ENCODE data around the gene CALY.
"Not testable (repeated sequence)": the region's sequence is repeated elsewhere in the genome, so short reads cannot be mapped to it uniquely, and the experiment has no call there.

The CALY gene, protein sequence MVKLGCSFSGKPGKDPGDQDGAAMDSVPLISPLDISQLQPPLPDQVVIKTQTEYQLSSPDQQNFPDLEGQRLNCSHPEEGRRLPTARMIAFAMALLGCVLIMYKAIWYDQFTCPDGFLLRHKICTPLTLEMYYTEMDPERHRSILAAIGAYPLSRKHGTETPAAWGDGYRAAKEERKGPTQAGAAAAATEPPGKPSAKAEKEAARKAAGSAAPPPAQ

GRCh38 chr10:133336577-133337369 lies at the start of gene CALY:
Gene CALY (minus strand): TSS chr10:133336896. CDS start chr10:133328989, 7,907 bp downstream.
- DNase-seq = peak; percentile 9

- no peak for DNase-seq
These were observed 48.5 kb upstream of the CALY start for GRCh38 chr10:133385214-133385613.

DNA sequence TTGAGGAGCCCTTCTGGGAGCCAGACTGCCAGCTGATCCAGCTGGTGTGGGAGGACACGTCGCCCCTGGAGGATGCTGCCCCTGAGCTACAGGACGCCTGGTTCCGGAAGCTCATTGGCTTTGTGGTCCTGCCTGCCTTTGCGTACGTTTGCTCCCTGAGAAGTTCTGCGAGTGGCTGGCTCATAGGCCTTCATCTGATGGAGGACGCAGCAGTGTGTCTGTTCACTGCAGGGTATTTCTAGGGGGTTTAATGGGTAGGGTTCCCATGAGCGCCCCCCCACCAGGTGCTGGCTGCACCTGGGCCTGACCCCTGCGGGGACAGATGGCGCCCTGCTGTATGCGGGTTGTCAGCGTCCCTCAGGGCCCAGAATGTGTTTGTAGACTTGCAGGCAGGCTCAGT lies 47.4 kb upstream of the CALY start:
- no peak for DNase-seq

- DNase-seq = no peak
These were observed 46.9 kb upstream of the CALY start for GRCh38 chr10:133383551-133383950.

DNA sequence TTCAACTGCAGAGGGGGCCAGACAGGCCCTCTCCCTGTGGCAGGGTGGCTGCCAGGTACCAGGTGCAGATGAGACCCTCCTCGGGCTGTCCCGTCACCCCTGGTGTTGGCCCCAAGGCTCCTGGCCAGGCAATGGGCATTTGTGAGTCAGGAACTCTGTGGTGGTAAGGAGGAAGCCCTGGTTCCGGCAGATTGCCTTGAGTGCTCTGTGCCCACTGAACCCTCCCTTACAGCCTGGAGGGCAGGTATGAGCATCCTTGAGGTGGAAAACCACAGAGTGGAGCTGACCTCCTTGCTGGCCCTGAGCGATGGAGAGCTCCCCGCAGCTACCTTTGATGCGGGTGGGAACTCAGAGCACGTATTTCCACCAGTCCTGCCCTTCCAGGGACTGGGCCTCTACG lies 44.3 kb upstream of the CALY start:
- DNase-seq = no peak

DNA sequence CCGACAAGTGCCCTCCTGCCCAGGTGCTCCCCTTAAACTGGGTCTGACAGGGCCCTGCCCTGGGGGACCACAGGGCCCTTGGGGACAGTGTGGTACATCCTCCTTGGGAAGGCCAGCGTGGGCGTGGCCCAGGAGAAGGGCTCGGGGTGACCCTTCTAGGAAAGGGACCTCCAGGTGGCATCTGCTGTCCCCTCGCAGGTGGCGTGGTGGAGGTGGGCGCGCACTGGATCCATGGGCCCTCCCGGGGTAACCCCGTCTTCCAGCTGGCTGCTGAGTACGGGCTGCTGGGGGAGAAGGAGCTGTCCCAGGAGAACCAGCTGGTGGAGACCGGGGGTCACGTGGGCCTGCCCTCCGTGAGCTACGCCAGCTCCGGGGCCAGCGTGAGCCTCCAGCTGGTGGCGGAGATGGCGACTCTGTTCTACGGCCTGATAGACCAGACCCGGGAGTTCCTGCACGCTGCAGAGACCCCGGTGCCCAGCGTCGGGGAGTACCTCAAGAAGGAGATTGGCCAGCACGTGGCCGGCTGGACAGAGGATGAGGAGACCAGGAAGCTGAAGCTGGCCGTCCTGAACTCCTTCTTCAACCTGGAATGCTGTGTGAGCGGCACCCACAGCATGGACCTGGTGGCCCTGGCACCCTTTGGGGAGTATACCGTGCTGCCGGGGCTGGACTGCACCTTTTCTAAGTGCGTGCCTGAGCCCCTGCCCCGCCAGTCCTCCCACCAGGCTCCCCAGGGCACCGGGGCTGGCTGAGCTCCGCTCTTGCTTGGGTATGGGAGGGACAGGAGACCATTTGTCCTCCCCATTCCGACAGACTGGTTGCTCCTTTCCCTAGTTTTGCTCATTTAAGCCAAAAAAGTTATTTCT lies 43.3 kb upstream of the CALY start:
- no peak for DNase-seq

DNA sequence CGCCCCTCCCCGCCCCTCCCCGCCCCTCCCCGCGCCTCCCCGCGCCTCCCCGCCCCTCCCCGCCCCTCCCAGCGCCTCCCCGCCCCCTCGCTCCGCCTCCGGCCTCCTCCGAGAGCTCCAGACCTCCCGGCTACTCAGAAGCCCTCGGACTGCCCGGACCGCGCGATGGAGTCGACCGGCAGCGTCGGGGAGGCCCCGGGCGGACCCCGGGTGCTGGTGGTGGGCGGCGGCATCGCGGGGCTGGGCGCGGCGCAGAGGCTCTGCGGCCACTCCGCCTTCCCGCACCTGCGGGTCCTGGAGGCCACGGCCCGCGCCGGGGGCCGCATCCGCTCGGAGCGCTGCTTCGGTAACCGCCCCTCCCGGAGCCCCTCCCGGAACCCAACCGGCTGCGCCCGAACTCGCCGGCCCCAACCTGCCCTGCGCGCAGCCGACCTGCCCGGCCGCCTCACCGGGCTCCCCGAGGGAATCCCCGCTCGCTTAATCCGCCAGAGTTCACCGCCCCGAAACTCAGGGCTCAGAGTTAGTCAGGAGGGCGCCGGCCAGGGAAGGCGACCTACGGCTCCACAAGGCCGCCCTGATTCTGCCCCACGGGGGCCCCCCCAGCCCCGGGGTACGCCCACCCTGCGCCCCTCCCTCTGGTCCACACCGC lies 42.6 kb upstream of the CALY start, which contains the start of gene PAOX:
TSS of gene PAOX (plus strand) at position 111 of the 649 bp plus-strand sequence. CDS start at position 166, 55 bp downstream.
- peak; percentile 23 for DNase-seq

DNA sequence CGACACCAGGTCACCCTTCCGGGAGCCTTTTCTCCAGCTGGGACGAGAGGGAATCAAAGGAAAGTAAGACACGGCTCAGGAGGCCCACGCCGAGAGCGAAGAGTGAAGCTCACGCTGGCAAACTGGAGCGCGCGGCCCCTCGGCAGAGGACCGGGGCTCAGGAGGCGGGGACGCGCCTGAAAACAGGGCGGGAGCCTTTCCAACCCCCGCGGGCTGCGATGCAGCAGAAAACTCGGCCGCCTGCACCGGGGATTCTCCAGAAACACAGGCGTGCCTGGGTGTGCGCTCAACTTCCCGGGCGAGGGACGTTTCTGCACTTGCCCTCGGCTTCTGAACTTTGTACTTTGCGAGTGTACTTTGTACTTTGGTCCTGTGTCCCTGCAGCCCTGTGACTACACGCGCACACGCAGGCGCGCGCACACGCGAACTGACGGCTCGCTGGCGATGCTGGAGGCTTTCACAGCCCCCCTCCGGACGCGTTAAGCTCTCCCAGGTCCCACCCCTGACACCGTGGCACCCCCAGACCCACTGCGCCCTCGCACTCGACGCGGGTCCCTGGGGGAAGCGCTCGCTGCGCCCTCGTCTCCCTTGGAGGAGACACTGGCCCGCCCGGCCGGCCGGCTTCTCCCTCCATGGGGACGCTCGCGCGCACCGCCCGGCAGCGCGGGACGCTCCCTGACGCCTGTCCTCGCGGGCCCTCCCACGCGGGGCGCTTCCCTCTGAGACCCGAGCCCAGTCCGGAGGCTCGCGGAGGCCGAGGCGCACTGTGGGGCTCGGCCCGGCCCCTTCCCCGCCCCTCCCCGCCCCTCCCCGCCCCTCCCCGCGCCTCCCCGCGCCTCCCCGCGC lies 41.8 kb upstream of the CALY start:
- peak; percentile 29 for DNase-seq

DNA sequence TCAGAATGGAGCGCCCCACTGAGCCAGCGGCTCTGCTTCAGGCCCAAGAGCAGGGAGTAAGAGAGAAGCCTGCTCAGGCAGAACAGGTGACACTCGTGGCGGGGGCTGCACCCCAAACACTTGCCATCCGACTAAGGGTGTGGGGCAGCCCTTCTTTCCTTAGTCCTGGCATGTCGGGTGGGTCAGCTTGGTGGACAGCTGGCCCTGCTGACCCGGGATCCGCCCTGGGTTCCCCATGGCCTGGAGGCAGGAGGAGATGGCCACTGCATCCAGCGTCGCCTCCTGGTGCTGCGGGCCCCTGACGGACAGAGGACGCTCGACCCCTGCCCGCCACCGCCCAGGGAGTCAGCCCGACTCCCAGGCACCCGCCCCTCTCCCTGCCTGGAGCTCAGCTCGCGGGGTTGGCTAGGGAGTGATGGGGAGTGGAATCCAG lies 41.1 kb upstream of the CALY start:
- no peak for DNase-seq

DNA sequence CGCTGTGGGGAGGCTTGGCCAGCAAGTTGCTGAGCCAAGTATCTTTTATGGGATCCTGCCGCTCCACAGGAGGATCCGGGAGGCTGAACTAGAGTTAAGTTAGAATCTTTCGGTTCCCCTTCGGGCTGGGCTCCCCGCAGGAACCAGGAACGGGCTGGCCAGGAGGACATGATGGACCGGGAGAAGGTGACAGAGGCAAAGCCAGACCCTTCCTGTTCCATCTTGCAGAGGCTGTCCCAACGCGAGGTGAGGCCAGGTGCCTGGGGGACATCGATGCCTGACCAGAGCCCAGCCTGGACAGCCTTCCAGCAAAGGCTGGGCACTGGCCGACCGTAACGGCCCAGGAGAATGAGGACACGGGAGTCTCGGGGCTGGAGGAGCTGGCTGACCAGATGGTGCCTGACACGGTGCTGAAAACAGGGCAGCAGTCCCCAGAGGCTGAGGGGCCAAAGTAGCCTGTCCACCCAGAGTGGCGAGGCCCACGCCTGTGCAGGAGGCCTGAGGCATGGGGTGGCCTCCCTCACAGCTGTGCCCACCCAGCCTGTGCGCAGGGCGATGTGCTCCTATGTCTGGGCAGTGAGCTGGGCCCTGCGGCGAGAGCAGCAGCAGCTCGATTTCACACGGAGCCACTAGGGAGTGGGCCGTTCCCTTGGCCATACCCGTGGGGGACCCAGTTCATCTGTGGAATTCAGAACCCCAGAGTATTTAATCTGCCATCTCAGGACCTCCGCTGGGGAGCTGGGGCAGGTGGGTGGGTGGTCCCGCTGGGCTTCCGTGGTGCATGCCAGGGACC lies 40.5 kb upstream of the CALY start:
- DNase-seq = no peak

GRCh38 chr10:133376183-133376582 lies 39.5 kb upstream of the CALY start:
- not testable (repeated sequence) for DNase-seq

DNA sequence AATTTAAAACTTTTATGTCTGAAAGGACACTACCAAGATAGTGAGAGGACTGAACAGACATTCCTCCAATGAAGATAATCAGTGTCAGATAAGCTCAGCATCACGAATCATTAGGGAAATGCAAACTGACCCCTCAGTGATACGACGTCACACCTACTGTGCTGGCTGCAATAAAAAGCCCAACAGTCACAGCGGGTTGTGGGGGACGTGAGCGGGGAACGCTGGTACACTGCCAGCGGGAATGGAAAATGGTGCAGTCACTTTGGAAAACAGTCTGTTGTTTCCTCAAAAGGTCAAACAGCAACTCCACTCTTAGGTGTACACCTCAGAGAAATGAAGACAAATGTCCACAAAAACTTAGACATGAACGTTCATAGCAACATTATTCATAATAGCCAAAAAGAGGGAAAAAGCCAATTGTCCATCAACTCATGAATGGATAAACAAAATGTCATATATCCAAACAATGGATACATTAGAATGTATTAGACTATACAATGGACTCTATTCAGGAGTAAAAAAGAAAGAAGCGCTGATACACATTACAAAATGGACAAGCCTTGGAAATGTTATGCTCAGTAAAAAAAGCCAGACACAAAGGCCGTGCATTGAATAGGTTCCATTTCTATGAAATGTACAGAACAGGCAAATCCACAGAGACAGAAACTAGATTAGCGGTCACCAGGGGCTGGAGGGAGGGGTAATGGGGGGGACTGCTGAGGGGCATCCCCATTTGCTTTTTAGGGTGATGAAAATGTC lies 38.8 kb upstream of the CALY start:
- DNase-seq = no peak

DNA sequence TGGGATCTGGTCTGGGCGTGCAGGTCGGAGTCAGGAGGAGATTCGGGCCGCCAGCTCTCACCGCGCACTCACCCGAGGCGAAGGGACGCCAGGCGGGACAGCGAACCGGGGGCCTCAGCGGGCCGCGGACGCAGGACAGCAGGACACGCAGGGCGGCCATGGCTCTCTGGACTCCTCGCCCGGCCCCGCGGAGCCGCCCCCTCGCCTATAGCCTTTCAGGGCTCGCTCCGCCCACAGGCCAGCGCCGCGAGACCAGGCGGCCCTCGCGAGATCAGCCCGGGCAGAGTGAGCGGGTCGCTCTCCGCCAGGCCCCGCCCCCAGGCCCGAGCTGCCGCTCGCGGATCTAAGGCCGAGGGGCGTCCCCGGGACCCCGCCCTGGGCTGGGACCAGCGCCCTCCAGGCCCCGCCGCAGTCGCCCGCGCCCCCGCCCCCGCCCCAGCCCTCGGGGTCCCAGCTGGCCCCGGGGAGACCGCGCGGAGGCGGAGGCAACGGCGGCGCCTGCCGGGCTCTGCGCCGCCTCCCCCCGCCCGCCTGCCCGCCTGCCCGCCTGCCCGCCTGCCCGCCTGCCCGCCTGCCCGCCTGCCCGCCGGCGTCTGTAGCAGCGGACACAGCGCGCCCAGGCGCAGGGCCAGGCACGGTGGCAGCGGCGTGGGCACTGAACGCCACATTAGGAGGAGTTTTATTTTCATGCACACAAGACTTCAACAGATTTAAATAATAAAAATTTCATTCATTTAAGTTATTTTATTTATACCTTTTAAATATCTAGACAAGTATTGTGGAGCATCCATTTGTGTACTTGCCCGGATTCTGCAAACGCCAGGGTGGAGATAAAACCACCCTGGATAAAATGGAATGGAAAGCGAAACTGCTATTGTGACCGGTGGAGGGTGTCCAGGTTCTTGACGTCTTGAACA lies 36.7 kb upstream of the CALY start, which contains the start of gene ECHS1:
TSS of gene ECHS1 (minus strand) at position 181 of the 917 bp plus-strand sequence. CDS start at position 160, 21 bp downstream.
- DNase-seq = peak; percentile 80

DNA sequence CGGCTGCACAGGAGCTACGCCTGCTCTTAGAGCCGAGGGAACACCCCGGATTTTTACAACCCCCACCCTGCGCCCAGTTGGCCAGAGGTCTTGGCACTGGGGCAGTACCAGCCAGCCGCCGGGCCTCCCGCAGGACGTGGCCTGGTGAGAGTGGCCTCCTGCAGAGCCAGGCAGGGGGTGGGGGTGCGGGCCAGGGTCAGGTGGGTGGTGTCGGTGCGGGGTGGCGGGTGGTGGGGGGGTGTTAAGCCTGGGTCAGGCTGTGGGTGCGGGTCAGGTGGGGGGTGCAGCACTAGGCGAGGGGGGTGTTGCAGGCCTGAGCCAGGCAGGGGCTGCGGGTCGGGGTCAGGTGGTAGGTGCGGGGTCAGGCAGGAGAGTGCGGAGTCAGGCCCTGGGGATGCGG lies 35.8 kb upstream of the CALY start:
- DNase-seq = no peak

- DNase-seq = no peak
These were observed 33.5 kb upstream of the CALY start for GRCh38 chr10:133370030-133370786.

- no peak for DNase-seq
These were observed 31.5 kb upstream of the CALY start for GRCh38 chr10:133368153-133368552.

DNA sequence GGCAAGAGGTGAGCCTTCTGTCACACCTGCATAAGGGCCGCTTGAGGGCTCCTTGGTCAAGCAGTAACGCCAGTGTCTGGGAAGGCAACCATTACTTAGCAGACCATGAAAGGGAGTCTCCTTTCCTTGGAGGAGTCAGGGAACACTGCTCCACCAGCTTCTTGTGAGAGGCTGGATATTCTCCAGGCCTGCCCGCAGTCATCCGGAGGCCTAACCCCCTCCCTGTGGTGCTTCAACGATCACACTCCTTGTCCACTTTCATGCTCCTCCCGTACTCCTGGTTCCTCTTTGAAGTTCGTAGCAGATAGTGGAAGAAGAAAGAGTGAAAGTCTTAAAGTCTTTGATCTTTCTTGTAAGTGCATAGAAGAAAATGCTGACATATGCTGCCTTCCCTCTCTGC lies 30.8 kb upstream of the CALY start:
- DNase-seq = not testable (repeated sequence)

DNA sequence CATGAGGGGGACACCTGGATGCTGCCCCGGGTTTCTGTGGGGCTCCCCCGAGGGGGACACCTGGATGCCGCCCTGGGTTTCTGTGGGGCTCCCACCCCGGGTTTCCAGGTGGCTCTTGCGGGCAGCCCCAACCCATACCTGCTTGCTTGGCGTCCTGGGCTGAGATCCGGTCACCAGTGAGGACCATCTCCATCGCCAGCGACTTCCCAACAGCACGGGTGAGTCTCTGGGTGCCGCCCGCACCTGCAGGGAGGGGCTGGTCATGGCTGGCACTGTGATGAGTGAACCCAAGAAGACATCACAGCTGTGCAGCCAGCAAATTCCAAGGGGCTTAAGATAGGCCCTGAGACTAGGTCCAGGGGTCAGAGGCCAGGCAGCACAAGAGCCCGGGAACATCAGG lies 30.1 kb upstream of the CALY start:
- no peak for DNase-seq
